Measurements from ENCODE around the gene ZNF26. TPM values are rescaled to one million over a fixed set of nuclear protein-coding genes. Genes with fewer than 3 reads are reported as not detected.

ZNF26 gene
- total RNA-seq, 1 donor from 2014 or later: 11.3 TPM

- no peak for DNase-seq (ENCODE audit: low read depth)
- TF ChIP-seq CTCF (IDR thresholded peaks at IDR 0.05; ENCODE audit: insufficient read depth, low read length, poor library complexity, severe bottlenecking): no peak
- Histone ChIP-seq H3K27me3 (ENCODE audit: control insufficient read depth, insufficient read depth, low read length) (no peaks in the 10 kb centered on the region), H3K4me3 (ENCODE audit: low read depth, low read length) (no peak overlapping the region), H3K36me3 (ENCODE audit: control insufficient read depth, insufficient read depth, low read length) (no peaks in the 10 kb centered on the region)
Observed at GRCh38 chr12:132950844-132951535, 35.2 kb upstream of the ZNF26 start.

- TF ChIP-seq CTCF (IDR thresholded peaks at IDR 0.05; ENCODE audit: insufficient read depth, low read length, poor library complexity, severe bottlenecking): no peak
- no peaks in the 10 kb centered on the region for H3K36me3 ChIP-seq (ENCODE audit: control insufficient read depth, insufficient read depth, low read length)
Observed at GRCh38 chr12:132951649-132952048, 34.5 kb upstream of the ZNF26 start.

GRCh38 chr12:132952371-132953162, 33.6 kb upstream of the ZNF26 start:
- Histone ChIP-seq H3K36me3 (ENCODE audit: control insufficient read depth, insufficient read depth, low read length) (no peaks in the 10 kb centered on the region), H3K27me3 (ENCODE audit: control insufficient read depth, insufficient read depth, low read length) (no peaks in the 10 kb centered on the region), H3K4me3 (ENCODE audit: low read depth, low read length) (no peak overlapping the region)
- no peak for DNase-seq (ENCODE audit: low read depth)
- TF ChIP-seq CTCF (IDR thresholded peaks at IDR 0.05; ENCODE audit: insufficient read depth, low read length, poor library complexity, severe bottlenecking): no peak

More at GRCh38 chr12:132951649-132952048, 34.5 kb upstream of the ZNF26 start:
- Histone ChIP-seq H3K4me3 (ENCODE audit: low read depth, low read length) (no peak overlapping the region), H3K27me3 (ENCODE audit: control insufficient read depth, insufficient read depth, low read length) (no peaks in the 10 kb centered on the region)
- DNase-seq (ENCODE audit: low read depth): no peak

- TF ChIP-seq CTCF (IDR thresholded peaks at IDR 0.05; ENCODE audit: insufficient read depth, low read length, poor library complexity, severe bottlenecking): no peak
- Histone ChIP-seq H3K36me3 (ENCODE audit: control insufficient read depth, insufficient read depth, low read length) (no peaks in the 10 kb centered on the region), H3K4me3 (ENCODE audit: low read depth, low read length) (no peak overlapping the region), H3K27me3 (ENCODE audit: control insufficient read depth, insufficient read depth, low read length) (no peaks in the 10 kb centered on the region)
- no peak for DNase-seq (ENCODE audit: low read depth)
Observed at GRCh38 chr12:132953163-132953425, 33.1 kb upstream of the ZNF26 start.

- Histone ChIP-seq H3K4me3 (ENCODE audit: low read depth, low read length) (no peak overlapping the region), H3K36me3 (ENCODE audit: control insufficient read depth, insufficient read depth, low read length) (no peaks in the 10 kb centered on the region), H3K27me3 (ENCODE audit: control insufficient read depth, insufficient read depth, low read length) (no peaks in the 10 kb centered on the region)
- no peak for DNase-seq (ENCODE audit: low read depth)
- TF ChIP-seq CTCF (IDR thresholded peaks at IDR 0.05; ENCODE audit: insufficient read depth, low read length, poor library complexity, severe bottlenecking): no peak
Observed at GRCh38 chr12:132953771-132954170, 32.4 kb upstream of the ZNF26 start.

All from kidney epithelial cell (primary cell).